ENCODE measurements around the gene PRX. TPM values are rescaled to one million over a fixed set of nuclear protein-coding genes. Genes with fewer than 3 reads are reported as not detected.

The PRX gene
- 1.4 and 1.8 TPM in 2 replicates for total RNA-seq

GRCh38 chr19:40413291-40413845 is at the start of gene PRX:
PRX (minus strand) TSS chr19:40413378; CDS start chr19:40407932, 5,446 bp downstream.
- no peaks in the 10 kb centered on the region for H3K36me3 ChIP-seq (ENCODE audit: control insufficient read depth, insufficient read depth, low read length)
- FAIRE-seq (no peak), DNase-seq (ENCODE audit: low read depth) (no peak)
- H3K27me3 ChIP-seq (ENCODE audit: control insufficient read depth, insufficient read depth, low read length) = no peaks in the 10 kb centered on the region
- no peak for TF ChIP-seq CTCF (IDR thresholded peaks at IDR 0.05; ENCODE audit: insufficient read depth, low read length, severe bottlenecking)
- H3K4me3 ChIP-seq (ENCODE audit: low read depth, low read length) = no peak within 1 kb of the TSS

- no peak for FAIRE-seq
- no peak for TF ChIP-seq CTCF (IDR thresholded peaks at IDR 0.05; ENCODE audit: insufficient read depth, low read length, severe bottlenecking)
- H3K36me3 ChIP-seq (ENCODE audit: control insufficient read depth, insufficient read depth, low read length) = peaks cover 14% of the 10 kb centered on the region
- H3K4me3 ChIP-seq (ENCODE audit: low read depth, low read length) = no peak overlapping the region
- peaks cover 2% of the 10 kb centered on the region for H3K27me3 ChIP-seq (ENCODE audit: control insufficient read depth, insufficient read depth, low read length)
- DNase-seq (ENCODE audit: low read depth) = no peak
Measured at GRCh38 chr19:40461669-40462221, 48.6 kb upstream of the PRX start.

GRCh38 chr19:40460185-40460584 is 47.0 kb upstream of the PRX start:
- no peak overlapping the region for H3K4me3 ChIP-seq (ENCODE audit: low read depth, low read length)
- FAIRE-seq (no peak), DNase-seq (ENCODE audit: low read depth) (no peak)
- H3K36me3 ChIP-seq (ENCODE audit: control insufficient read depth, insufficient read depth, low read length) = peaks cover 14% of the 10 kb centered on the region
- no peak for TF ChIP-seq CTCF (IDR thresholded peaks at IDR 0.05; ENCODE audit: insufficient read depth, low read length, severe bottlenecking)
- H3K27me3 ChIP-seq (ENCODE audit: control insufficient read depth, insufficient read depth, low read length) = no peaks in the 10 kb centered on the region

- FAIRE-seq (no peak), DNase-seq (ENCODE audit: low read depth) (no peak)
- no peak overlapping the region for H3K4me3 ChIP-seq (ENCODE audit: low read depth, low read length)
- no peaks in the 10 kb centered on the region for H3K27me3 ChIP-seq (ENCODE audit: control insufficient read depth, insufficient read depth, low read length)
- H3K36me3 ChIP-seq (ENCODE audit: control insufficient read depth, insufficient read depth, low read length) = peaks cover 14% of the 10 kb centered on the region
- no peak for TF ChIP-seq CTCF (IDR thresholded peaks at IDR 0.05; ENCODE audit: insufficient read depth, low read length, severe bottlenecking)
Measured at GRCh38 chr19:40458597-40458974, 45.4 kb upstream of the PRX start.

- Histone ChIP-seq H3K4me3 (ENCODE audit: low read depth, low read length) (no peak overlapping the region), H3K36me3 (ENCODE audit: control insufficient read depth, insufficient read depth, low read length) (peaks cover 14% of the 10 kb centered on the region), H3K27me3 (ENCODE audit: control insufficient read depth, insufficient read depth, low read length) (no peaks in the 10 kb centered on the region)
- TF ChIP-seq CTCF (IDR thresholded peaks at IDR 0.05; ENCODE audit: insufficient read depth, low read length, severe bottlenecking) = no peak
- FAIRE-seq (no peak), DNase-seq (ENCODE audit: low read depth) (no peak)
Measured at GRCh38 chr19:40457953-40458596, 44.9 kb upstream of the PRX start.
